TTC549 (cell line): ENCODE data around the gene PCDH9.
"Not testable (repeated sequence)": the region's sequence is repeated elsewhere in the genome, so short reads cannot be mapped to it uniquely, and the experiment has no call there.

ENCODE experiments used
- FAIRE-seq: peaks from 2 replicates; lab custom pipeline; 2012; peaks lifted over from hg19 to GRCh38; lab: Jason Lieb, UNC

Gene PCDH9

DNA sequence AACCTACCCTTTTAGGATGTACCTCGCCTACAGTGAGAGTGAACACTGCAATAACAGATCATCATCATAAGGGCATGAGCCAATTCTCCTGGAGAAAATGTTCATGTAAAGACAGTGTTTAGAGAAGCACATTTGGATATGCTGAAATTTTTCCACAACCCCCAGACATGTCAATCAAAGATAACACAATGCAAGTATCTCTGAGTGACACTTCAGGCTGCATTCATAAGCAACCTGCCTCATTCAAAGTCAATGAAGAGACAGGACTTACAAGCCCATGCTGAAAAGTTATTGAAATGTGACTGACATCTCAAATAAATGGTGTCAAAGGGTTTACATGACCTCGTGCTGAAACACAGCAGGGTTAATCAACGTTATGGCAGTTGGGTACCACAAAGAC lies 102.0 kb downstream of the PCDH9 start:
- no peak for FAIRE-seq

DNA sequence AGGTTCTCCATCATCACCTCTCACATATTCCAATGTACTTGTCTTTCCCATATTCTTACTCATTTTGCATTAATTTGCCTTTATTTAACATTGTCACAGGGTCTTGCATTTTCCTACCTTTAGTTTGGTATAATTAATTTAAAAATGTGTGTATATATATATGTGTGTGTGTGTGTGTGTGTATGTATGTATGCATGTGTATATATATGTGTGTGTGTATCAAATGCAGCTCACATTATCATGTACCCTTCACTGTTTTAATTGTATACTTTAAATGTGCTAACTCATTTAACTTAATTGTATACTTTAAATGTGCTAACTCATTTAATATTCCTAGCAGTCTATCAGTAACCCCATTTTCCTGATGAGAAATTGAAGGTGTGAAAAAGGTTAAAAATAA lies 104.5 kb downstream of the PCDH9 start:
- FAIRE-seq, result no peak

DNA sequence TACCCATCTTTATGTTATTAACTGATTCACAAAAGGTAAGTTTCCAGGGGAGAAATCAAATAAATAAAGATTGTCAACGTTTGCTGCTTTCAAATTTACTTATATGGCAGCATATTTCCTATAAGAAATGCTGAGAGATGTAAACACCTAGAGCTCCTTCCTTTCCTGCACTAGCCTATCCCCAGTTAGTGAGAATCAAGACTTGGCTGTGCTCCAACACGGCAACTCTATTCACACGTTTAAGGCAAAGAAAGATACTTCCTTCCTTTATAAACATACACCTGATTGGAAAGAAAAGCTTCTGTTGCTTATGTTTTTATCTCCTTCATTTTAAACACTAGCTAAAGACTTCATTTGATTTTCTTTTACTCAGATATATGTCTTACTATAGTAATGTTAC lies 107.0 kb downstream of the PCDH9 start:
- no peak for FAIRE-seq

DNA sequence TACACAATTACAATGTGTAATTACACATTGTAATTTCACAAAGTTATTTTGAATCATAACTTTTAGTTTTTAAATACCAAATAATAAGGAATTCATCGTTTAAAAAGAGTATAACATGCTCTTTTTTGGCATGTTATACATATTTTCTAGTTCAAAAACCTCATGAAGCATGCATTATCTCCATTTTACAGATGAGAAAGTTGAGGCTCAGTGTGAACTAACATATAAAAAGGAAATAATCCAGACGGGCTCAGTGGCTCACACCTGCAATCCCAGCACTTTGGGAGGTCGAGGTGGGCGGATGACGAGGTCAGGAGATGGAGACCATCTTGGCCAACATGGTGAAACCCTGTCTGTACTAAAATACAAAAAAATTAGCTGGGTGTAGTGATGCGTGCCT lies 107.9 kb downstream of the PCDH9 start:
- no peak for FAIRE-seq

GRCh38 chr13:67120872-67121531 lies 109.1 kb downstream of the PCDH9 start:
- no peak for FAIRE-seq

- no peak for FAIRE-seq
Observed at GRCh38 chr13:67119481-67119894, 110.6 kb downstream of the PCDH9 start.

DNA sequence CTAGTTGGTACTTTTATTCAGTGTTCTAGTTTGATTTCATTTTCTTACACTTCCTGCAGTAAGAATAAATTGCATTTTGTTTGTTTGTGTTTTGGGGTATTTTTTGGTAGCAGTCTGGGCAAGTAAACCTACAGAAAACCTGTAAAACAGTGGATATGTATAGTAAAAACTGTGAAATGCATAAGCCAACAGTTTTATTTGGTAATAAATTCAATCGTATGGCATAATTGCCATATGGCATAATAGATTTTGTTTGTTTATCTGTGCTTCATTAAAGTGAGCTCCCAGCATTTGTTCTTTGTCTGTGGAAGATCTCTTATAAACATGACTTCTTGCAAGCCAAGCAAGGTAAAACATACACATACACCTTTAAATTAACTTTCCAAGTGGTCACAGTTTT lies 111.9 kb downstream of the PCDH9 start:
- FAIRE-seq, result no peak

DNA sequence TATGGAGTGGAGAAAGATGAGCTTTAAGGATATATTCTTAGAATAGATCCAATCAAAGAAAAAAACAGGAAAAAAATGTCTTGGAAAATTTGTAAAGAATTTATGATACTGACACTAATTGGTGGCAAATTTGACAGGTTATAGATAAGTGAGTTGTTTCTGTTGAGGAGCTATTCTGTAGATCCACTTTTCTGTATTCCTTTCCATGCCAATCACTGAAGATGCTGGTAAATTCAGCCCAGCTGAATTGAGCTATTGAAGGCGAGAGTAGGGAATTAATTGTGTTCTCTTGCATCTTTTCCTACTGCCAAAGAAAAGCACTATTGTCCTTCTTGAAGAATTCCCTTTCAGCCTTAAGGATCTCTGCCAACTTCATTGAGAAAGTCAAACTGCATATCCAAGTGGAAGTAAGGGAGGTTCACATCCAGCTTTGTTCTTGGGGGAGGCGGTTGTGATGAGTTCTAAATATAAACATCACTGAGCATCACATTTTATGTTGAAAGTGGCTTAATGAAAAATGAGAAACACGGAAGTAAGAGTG lies 113.1 kb downstream of the PCDH9 start:
- no peak for FAIRE-seq

DNA sequence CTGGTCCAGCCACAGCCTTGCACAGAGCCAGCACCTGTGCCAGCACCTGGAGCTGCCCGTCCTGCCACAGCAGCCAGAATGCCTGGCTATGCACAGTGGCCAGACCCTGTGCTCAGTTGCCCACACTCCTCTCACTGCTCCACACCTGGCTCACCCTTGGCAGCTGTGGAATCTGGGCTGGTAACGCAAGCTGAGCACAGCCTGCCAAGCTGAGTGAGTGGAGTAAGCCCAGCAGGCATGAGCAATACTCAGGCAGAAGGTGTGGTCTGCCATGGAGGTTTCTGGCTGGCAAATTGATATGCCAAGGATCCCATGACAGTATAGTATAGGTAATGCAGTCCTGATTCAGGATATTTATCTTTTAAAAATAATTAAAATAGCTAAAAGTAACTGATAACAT lies 122.2 kb downstream of the PCDH9 start:
- FAIRE-seq, result no peak

GRCh38 chr13:67106502-67107057 lies 123.6 kb downstream of the PCDH9 start:
- FAIRE-seq, result no peak

GRCh38 chr13:67101730-67102467 lies 128.2 kb downstream of the PCDH9 start:
- FAIRE-seq, result no peak

DNA sequence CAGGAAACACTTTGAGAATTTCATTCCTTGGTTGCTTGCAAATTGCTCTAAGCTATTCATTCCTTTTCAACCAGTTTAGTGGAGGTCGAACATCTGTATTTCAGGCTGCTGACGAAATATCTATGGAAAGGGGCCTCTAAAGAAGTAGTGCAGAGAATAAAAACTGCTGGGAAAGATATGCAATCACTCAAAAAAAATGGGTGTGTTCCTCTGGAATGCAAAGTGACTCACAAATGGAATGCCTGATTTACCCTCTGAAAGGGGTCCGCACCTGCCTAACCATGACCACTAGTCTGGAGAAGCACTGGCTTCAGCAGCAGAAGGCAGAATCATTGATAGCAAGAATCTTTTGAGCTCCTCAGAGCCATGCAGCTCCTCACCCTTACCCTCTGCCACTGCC lies 129.4 kb downstream of the PCDH9 start:
- FAIRE-seq, result no peak

DNA sequence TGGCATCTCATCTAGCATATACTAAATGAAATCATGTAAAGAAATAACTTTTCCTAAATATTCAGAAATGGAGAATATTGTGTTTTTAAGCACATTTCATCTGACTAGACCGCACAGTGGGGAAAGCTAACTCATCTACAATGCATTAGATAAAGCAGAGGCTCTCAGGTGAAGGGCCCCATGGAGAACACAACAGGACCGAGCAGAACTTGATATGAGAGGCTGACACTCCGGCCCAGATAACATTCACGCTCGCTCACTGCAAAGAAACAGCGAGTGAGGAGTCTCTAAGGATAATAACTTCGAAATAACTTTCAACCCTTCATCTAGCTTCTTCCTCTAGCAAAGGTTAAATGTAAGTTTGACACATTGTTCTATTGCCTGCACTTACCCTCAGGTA lies 130.6 kb downstream of the PCDH9 start:
- FAIRE-seq, result no peak

DNA sequence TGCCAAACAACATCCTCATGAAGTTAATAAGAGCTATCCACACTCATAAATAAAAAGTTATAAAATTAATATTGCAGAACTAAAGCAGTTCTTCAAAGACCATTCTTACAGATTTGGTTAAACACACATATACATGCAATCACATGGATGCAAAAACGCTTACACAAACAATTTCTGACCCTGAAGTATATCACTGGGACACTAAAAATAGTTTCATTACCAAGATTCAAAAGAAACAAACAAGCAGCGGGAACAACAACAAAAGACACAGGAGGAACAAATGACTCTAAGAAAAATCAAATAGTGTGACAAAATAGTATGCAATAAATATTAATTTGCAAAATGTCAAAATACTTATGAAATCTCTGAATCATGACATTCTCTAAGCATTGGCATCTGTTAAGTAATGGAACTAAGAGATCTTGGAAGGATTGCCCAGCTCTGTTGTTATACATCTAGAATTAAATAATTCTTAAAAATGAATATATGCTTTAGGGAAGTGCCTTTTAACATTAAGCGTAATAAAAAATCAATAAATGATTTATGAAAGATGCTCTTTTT lies 132.2 kb downstream of the PCDH9 start:
- FAIRE-seq, result no peak

DNA sequence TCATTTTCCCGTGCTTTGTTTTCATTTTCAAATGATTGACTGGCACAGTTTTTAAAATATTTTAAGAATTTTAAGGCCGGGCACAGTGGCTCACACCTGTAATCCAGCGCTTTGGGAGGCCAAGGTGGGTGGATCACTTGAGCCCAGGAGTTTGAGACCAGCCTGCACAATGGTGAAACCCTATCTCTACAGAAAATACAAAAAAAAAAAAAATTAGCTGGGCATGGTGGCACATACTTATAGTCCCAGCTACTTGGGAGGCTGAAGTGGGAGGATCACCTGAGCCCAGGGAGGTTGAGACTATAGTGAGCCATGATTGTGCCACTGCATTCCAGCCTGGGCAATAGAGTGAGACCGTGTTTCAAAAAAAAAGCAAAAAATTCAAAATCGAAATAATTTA lies 133.2 kb downstream of the PCDH9 start:
- FAIRE-seq, result not testable (repeated sequence)

- no peak for FAIRE-seq
Observed at GRCh38 chr13:67096418-67096817, 133.7 kb downstream of the PCDH9 start.

DNA sequence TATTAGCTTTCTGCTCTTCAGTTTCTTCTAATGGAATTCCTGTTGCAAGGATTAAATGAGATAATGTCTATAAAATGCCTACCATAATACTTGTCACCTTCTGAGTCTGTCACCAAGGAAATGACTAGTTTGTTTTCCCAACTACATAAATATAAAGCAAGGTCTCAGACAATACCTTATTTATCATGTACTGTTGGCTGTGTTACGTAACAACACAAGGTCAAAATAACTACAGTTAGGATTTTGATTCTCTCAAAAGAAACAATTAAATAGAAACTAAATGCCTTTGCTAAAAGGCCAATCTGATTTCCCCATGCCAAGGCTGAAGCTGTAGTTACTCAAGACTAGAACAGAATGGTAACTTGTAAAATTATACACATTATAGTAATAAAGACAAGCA lies 134.5 kb downstream of the PCDH9 start:
- FAIRE-seq, result no peak

DNA sequence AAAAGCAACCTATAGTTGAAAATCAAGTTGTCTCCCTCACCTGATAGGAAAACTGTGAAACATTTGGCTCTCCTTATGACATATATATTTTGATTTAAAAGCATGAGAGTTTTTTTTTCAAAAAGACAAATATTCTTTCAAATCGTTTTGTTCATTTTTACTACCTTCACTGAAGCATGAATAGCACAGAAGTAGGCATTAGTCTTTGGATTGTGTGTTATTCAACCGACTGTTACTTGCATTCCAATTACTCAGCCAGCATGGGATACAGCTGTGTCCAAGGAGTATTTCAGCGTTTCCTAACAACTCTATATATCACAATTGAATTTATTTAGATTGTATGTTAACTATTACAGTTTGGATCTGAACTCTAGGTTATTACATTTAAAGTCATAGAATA lies 135.2 kb downstream of the PCDH9 start:
- FAIRE-seq, result no peak

DNA sequence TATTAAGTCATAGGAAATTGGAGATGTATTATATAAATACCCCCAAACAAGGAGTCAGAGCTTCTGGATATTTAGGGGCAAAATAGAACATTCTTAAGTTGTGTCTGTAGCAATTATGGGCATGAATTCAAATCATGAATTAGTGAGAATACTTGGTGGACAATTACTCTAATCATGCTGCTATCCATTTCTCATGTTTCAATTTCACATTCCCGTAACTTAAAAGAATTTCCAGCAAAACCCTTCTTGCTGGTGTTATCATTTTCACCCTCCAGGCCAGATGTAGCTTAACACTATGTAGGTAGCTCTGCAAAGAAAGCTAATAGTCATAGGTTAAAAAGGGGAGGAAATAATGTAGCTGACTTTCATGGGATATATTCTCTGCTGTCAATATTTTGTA lies 136.1 kb downstream of the PCDH9 start:
- FAIRE-seq, result no peak

DNA sequence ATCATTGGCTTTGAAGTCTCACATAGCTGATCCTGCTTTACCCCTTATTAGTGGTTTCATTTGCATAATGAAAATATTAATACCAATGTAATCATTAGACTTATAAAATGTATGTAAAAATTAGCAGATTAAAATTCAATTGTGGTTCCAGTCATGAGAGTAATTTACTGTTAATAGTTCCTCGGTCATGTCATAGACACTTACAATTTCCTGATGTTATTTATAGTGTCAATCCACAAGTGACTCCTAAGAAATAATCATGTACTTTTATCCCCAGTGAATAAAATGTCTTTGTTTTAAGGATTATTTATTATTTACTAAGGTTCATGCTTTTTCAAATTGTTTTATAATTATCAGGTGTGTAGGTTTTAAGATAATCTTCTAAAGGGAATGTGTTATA lies 138.5 kb downstream of the PCDH9 start:
- no peak for FAIRE-seq

DNA sequence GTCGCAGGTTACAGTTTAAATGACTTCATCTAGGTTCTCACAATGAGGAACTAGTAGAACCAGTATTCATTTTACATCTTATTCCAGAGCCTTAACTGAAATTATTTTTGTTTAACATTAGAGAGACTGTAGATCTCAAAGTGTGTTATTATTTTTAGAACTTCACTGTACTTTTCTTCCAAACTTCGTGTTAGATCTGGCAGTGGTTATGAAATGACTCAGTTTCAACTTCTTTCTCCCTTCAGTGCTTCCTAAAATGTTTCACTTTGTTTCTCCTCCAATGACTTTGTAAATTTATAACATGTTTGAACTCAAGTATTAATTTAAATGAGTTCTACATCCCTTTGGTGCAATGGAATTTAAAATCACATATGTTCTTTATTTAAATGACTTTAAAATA lies 139.3 kb downstream of the PCDH9 start:
- FAIRE-seq, result no peak

- FAIRE-seq, result no peak
Observed at GRCh38 chr13:67087527-67087926, 142.6 kb downstream of the PCDH9 start.

- FAIRE-seq, result no peak
Observed at GRCh38 chr13:67086260-67086659, 143.9 kb downstream of the PCDH9 start.
